C4-2B (cell line): ENCODE data around the gene ANKRD33B.

Experiments used
- CTCF ChIP-seq: fragments of 450-650 bp; conservative IDR thresholded peaks from 2 replicates; pipeline ENCODE4 v1.5.1; 2017; ENCODE audit warnings: mild to moderate bottlenecking
- ZFX ChIP-seq: fragments of 450-650 bp; IDR thresholded peaks from 2 replicates; pipeline ENCODE4 v1.6.1; 2017

- TF ChIP-seq CTCF (no peak), ZFX (no peak)
Observed at GRCh38 chr5:10591159-10591558, 27.3 kb downstream of the ANKRD33B start.
